B cell (primary cell): ENCODE measurements around the gene CNKSR2. TPM values are rescaled to one million over a fixed set of nuclear protein-coding genes. Genes with fewer than 3 reads are reported as not detected.

Experiments used
- ATAC-seq: fragments of 200-7000 bp; cut with Tn5 transposase; one replicate; pipeline ENCODE4 v1.10.0; 2021; ENCODE audit warnings: low read depth, mild to moderate bottlenecking, moderate number of reproducible peaks, moderate library complexity
- CTCF ChIA-PET: fragments of 350-600 bp; sonication (Branson Sonifier 250); formaldehyde crosslinking; loops from one replicate; lab custom pipeline; 2021; ENCODE audit warnings: antibody characterized with exemption, inconsistent platforms; lab: Charles Lee
- POLR2A ChIA-PET: fragments of 350-600 bp; sonication (Branson Sonifier 250); formaldehyde crosslinking; loops from one replicate; lab custom pipeline; 2021; ENCODE audit warnings: antibody characterized with exemption; lab: Charles Lee
- DNase-seq: peaks from one replicate; pipeline ENCODE4 v3.0.0; 2013
- H2AFZ ChIP-seq: 2 replicates; pipeline ENCODE4 v1.6.1; 2012; ENCODE audit warnings: mild to moderate bottlenecking, low read depth, low read length; ENCODE audit not compliant: insufficient read depth, poor library complexity, severe bottlenecking
- H3K27ac ChIP-seq, 2 donors: 1 replicate in 1 of 2; 2 replicates in 1 of 2; pipeline ENCODE4 v1.5.1; 2012 to 2013; ENCODE audit warnings: low read length in 2 of 2, mild to moderate bottlenecking in 2 of 2, moderate library complexity in 1 of 2
- H3K27me3 ChIP-seq, 4 experiments: fragments of 200-600 bp in 1 of 4; sonication (generic) in 1 of 4; replicated peaks in 1 of 4; 1 replicate in 2 of 4; 2 replicates in 2 of 4; pipeline versions ENCODE4 v1.6.1 to v1.7.0; 2013 to 2016; ENCODE audit warnings: low read length in 3 of 4, mild to moderate bottlenecking in 2 of 4, mixed read lengths in 1 of 4, moderate library complexity in 1 of 4; ENCODE audit not compliant: insufficient read depth in 4 of 4, control insufficient read depth in 3 of 4; ENCODE audit errors: control extremely low read depth in 1 of 4
- H3K36me3 ChIP-seq, 2 experiments: replicated peaks in 1 of 2; 1 replicate in 1 of 2; 2 replicates in 1 of 2; pipeline versions ENCODE4 v1.6.1 to v1.7.1; 2013; ENCODE audit warnings: low read length in 1 of 2; ENCODE audit not compliant: insufficient read depth in 2 of 2, control insufficient read depth in 1 of 2; ENCODE audit errors: control extremely low read depth in 1 of 2, extremely low read depth in 1 of 2
- H3K4me1 ChIP-seq, 2 donors: fragments of 200-600 bp in 1 of 2; sonication (generic) in 1 of 2; 1 replicate in 1 of 2; 2 replicates in 1 of 2; pipeline versions ENCODE4 v1.5.1 to v1.6.1; 2013 to 2017; ENCODE audit warnings: low read length in 2 of 2; ENCODE audit not compliant: control insufficient read depth in 2 of 2, insufficient read depth in 2 of 2
- H3K4me2 ChIP-seq: replicated peaks from 2 replicates; pipeline ENCODE3; 2012; ENCODE audit warnings: mild to moderate bottlenecking, low read depth, low read length; ENCODE audit not compliant: poor library complexity, severe bottlenecking
- H3K4me3 ChIP-seq, 5 experiments: fragments of 200-600 bp in 1 of 5; sonication (generic) in 1 of 5; 1 replicate in 3 of 5; 2 replicates in 2 of 5; pipeline versions ENCODE4 v1.5.1 to v1.7.0; 2011 to 2016; ENCODE audit warnings: low read length in 4 of 5, mild to moderate bottlenecking in 4 of 5, low read depth in 2 of 5, control low read depth in 1 of 5, moderate library complexity in 1 of 5; ENCODE audit not compliant: insufficient read depth in 1 of 5; ENCODE audit errors: control extremely low read depth in 1 of 5, extremely low read depth in 1 of 5
- H3K79me2 ChIP-seq: fragments of 200-600 bp; sonication (generic); one replicate; pipeline ENCODE4 v1.6.0; 2016; ENCODE audit warnings: low read length; ENCODE audit not compliant: control insufficient read depth, insufficient read depth
- H3K9ac ChIP-seq: fragments of 200-600 bp; sonication (generic); 2 replicates; pipeline ENCODE4 v1.6.1; 2017; ENCODE audit warnings: mild to moderate bottlenecking, low read length, moderate library complexity
- H3K9me3 ChIP-seq, 3 donors: one replicate each; pipeline versions ENCODE4 v1.6.1 to v1.7.1; 2013; ENCODE audit warnings: low read length in 2 of 3; ENCODE audit not compliant: control insufficient read depth in 2 of 3, insufficient read depth in 1 of 3; ENCODE audit errors: control extremely low read depth in 1 of 3
- H4K20me1 ChIP-seq: 2 replicates; pipeline ENCODE4 v1.6.0; 2012; ENCODE audit warnings: mild to moderate bottlenecking, low read length; ENCODE audit not compliant: insufficient read depth, control insufficient read depth, poor library complexity, severe bottlenecking
- H3K27ac Mint-ChIP-seq: one replicate; pipeline ENCODE4 v1.8.0; 2021; ENCODE audit warnings: mixed read lengths
- H3K27me3 Mint-ChIP-seq: one replicate; pipeline ENCODE4 v1.8.0; 2021; ENCODE audit warnings: mixed read lengths
- H3K4me1 Mint-ChIP-seq: one replicate; pipeline ENCODE4 v1.8.0; 2021; ENCODE audit warnings: mixed read lengths
- H3K4me3 Mint-ChIP-seq: one replicate; pipeline ENCODE4 v1.8.0; 2021; ENCODE audit warnings: mixed read lengths
- H3K9me3 Mint-ChIP-seq: one replicate; pipeline ENCODE4 v1.8.0; 2022; ENCODE audit warnings: mixed read lengths; ENCODE audit not compliant: insufficient read depth
- CTCF ChIP-seq: fragments of 200-600 bp; IDR thresholded peaks from one replicate; pipeline ENCODE4 v1.8.0; 2022; ENCODE audit warnings: antibody characterized with exemption, mild to moderate bottlenecking
- EZH2 ChIP-seq: IDR thresholded peaks from 2 replicates; pipeline ENCODE4 v1.6.1; 2012; ENCODE audit warnings: borderline replicate concordance, low read depth, mild to moderate bottlenecking, moderate library complexity, low read length; ENCODE audit not compliant: insufficient read depth, poor library complexity, severe bottlenecking
- WGBS: methylation state at CpG from one replicate; pipeline ENCODE4 v1.1.5; 2013; ENCODE audit warnings: missing lambda C conversion rate; ENCODE audit not compliant: insufficient coverage; 5-methylcytosine and 5-hydroxymethylcytosine counted together
- intact Hi-C: fragments of 100-400 bp; cut with micrococcal nuclease; formaldehyde crosslinking; loops from one replicate; pipeline ENCODE4 v1.10.0; 2022
- polyA plus RNA-seq: library from polyadenylated mRNA; depleted of rRNA; stranded (reverse); fragments of >200 nt; gene quantifications from 2 replicates; pipeline ENCODE4 v1.2.3, GENCODE V29; 2012
- total RNA-seq, 2 donors: library from RNA; stranded (reverse); fragments of 120-200 nt in 1 of 2; gene quantifications; 1 replicate in 1 of 2; 2 replicates in 1 of 2; pipeline versions ENCODE4 v1.2.3 to v1.2.4, GENCODE V29; 2013 to 2022

CNKSR2 gene
- total and polyA plus RNA-seq, 2 donors (not counting 1 experiment from before 2014, with no cell fraction given), result 11.5 to 18.8 TPM

- Histone ChIP-seq H3K36me3 (no peaks in the 10 kb centered on the region), H3K4me2 (no peak overlapping the region), H3K4me1 (no peaks in the 10 kb centered on the region), H3K27me3 (no peaks in the 10 kb centered on the region), H4K20me1 (no peaks in the 10 kb centered on the region), H3K27ac (no peak overlapping the region), H2AFZ (no peak overlapping the region), H3K9ac (no peak overlapping the region), H3K79me2 (no peaks in the 10 kb centered on the region), H3K4me3 (no peak overlapping the region), H3K9me3 (no peaks in the 10 kb centered on the region)
- intact Hi-C loops, result no loop called here
- WGBS, result no CpG with 5 or more reads among the region's 4 CpGs
- ChIA-PET POLR2A (no interaction called here), CTCF (no interaction called here)
- Mint-ChIP-seq H3K9me3 (no peaks in the 10 kb centered on the region), H3K27me3 (peaks cover 11% of the 10 kb centered on the region), H3K27ac (no peak overlapping the region), H3K4me3 (no peak overlapping the region), H3K4me1 (no peaks in the 10 kb centered on the region)
- no peak for DNase-seq
- TF ChIP-seq EZH2 (no peak), CTCF (no peak)
- no peak for ATAC-seq
These were observed 292.5 kb downstream of the CNKSR2 start for GRCh38 chrX:21666679-21667078.

- Histone ChIP-seq H3K9ac (no peak overlapping the region), H3K36me3 (no peaks in the 10 kb centered on the region), H3K27ac (no peak overlapping the region), H2AFZ (no peak overlapping the region), H3K4me2 (no peak overlapping the region), H3K4me3 (no peak overlapping the region), H3K9me3 (no peaks in the 10 kb centered on the region), H3K27me3 (peaks cover 0 to 3% (median 0%) of the 10 kb centered on the region in 4 experiments), H3K79me2 (no peaks in the 10 kb centered on the region), H4K20me1 (no peaks in the 10 kb centered on the region), H3K4me1 (no peaks in the 10 kb centered on the region)
- TF ChIP-seq CTCF (no peak), EZH2 (no peak)
- no peak overlapping the region for H3K4me3 Mint-ChIP-seq
- no peak for DNase-seq
- ChIA-PET CTCF (no interaction called here), POLR2A (no interaction called here)
- no CpG with 5 or more reads among the region's 4 CpGs for WGBS
- no peaks in the 10 kb centered on the region for H3K4me1 Mint-ChIP-seq
- intact Hi-C loops, result no loop called here
- no peak for ATAC-seq
- H3K9me3 Mint-ChIP-seq, result no peaks in the 10 kb centered on the region
- H3K27me3 Mint-ChIP-seq, result no peaks in the 10 kb centered on the region
- H3K27ac Mint-ChIP-seq, result no peak overlapping the region
These were observed 300.4 kb downstream of the CNKSR2 start for GRCh38 chrX:21674430-21675186.
